ENCODE data around the gene AFMID.

The AFMID gene

DNA sequence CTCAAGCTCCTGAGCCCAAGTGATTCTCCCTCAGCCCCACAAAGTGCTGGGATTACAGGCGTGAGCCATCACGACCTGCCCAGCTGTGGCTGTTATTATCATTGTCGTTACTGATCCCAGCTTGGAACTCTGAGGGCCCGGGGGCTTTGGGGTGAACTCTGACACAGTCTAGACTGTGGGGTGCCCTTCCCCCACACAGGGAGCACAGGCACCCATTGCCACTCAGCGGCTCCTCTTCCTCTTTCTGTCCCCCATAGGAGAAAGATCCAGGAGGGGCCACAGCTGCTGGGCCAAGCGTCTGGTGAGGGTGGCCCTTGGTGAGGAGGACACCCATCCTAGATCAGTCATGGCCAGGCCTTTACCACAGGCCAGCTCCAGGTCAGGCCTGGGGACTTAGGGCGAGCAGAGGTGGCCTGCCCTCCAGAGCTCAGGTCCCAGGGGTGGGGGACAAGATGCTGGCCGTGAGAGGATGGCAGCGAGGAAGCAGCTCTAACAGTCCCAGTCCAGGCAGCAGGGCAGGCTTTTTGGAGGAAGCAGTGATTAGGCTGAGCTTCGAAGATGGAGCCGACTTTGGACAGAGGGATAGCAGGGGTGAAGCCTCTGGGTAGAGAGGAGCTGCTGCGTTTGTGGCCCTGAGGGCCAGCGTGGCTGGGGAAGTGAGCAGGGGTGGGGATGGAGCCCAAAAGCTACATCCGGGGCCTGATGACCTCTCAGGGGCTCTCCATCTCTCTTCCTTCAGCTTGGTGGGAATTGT is 69.0 kb downstream of the AFMID start:
- no peak for DNase-seq (ENCODE audit: low spot score)

GRCh38 chr17:78256707-78257591 is 69.8 kb downstream of the AFMID start:
- no peak for DNase-seq (ENCODE audit: low spot score)
